ENCODE results near the gene LIN54.

LIN54 gene

GRCh38 chr4:82891707-82892466 lies 118.7 kb downstream of the LIN54 start:
- no peak for DNase-seq (ENCODE audit: low read depth in 3 of 3)

- DNase-seq (ENCODE audit: low read depth in 3 of 3), result peak; percentile 91 to 94 (median 92)
Measured at GRCh38 chr4:82890901-82891706, 119.5 kb downstream of the LIN54 start, which contains the start of gene SEC31A. Gene SEC31A, minus strand, starts transcription at chr4:82891153. Its CDS starts 9,217 bp downstream, at chr4:82881936.

- DNase-seq (ENCODE audit: low read depth in 3 of 3), result no peak
Measured at GRCh38 chr4:82890528-82890900, 120.1 kb downstream of the LIN54 start.

GRCh38 chr4:82889287-82889686 lies 121.3 kb downstream of the LIN54 start:
- DNase-seq (ENCODE audit: low read depth in 3 of 3), result no peak

GRCh38 chr4:82886147-82886942 lies 124.3 kb downstream of the LIN54 start:
- no peak for DNase-seq (ENCODE audit: low read depth in 3 of 3)

GRCh38 chr4:82885410-82885809 lies 125.2 kb downstream of the LIN54 start:
- DNase-seq (ENCODE audit: low read depth in 3 of 3), result no peak
